ENCODE measurements around the gene TP53BP2.
A peak's percentile ranks its signal among the peaks of the same experiment; 100 is the strongest.
"Not testable (repeated sequence)": the region's sequence is repeated elsewhere in the genome, so short reads cannot be mapped to it uniquely, and the experiment has no call there.

TP53BP2 gene

DNA sequence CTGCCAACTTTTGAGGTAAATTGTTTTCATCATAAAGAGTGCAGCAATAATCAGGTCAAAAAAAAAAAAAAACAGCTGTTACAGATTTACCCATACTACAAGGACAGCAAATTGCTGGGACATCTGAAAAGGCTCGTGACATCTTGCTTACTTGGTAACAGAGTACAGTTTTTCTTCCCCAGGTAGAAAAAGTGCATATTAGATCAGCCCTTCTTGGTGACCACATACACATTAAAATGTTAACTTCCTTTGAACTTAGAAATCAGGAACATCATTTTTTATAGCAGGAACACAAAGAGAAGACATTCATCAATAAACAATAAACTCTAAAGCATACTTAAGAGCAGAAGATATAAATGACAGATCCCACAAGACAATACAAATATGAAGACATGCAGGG is 16.1 kb downstream of the TP53BP2 start:
- DNase-seq, result no peak

DNA sequence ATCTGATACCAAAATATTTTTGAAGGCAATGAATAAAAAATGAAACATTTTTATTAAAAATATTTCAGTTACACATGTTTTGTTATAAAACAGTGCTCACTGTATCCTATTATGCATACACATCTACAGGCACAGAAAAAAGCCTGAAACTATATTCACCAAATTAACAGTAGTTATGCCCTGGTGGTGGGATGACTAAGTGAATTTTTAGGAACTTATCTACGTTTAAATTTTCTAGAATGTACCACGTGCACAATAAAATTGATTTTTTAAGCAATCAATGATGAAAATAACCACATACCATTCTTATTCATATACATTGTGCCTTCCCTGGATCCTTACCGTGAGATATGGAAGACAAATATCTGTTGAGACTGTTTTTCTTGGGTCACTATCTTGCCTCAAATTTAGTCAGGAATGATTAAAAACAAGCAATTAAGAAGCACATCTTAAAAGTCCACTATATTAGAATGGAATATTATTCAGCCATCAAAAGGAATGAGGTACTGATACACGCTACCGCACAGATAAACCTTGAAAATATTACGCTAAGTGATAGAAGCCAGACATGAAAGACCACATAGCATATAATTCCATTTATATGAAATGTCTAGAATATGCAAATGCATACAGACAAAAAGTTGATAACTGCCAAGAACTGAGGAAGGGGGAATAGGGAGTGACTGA is 17.4 kb downstream of the TP53BP2 start:
- no peak for DNase-seq

DNA sequence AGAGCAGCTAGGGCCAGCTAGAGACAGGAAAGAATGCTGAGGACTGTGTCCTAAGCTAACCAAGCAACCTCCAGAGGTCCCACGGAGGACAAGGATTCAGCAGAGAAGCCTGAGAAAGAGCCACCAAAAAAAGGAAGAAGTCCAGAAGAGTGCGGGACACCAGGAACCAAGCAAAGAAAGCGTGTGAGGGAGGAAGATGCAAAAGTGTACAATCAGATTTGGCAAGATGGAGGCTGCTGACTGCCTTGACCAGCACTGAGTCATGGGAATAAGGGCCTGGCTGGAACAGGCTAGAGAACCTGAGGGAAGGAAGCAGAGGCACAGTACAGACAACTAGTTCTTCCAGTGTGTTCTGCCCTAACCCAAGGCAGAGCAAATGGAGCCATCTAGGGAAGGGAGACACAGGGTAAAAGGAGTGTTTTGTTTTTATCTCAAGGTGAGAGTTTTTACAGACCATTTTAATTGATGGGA is 18.5 kb downstream of the TP53BP2 start:
- peak; percentile 19 for DNase-seq

DNA sequence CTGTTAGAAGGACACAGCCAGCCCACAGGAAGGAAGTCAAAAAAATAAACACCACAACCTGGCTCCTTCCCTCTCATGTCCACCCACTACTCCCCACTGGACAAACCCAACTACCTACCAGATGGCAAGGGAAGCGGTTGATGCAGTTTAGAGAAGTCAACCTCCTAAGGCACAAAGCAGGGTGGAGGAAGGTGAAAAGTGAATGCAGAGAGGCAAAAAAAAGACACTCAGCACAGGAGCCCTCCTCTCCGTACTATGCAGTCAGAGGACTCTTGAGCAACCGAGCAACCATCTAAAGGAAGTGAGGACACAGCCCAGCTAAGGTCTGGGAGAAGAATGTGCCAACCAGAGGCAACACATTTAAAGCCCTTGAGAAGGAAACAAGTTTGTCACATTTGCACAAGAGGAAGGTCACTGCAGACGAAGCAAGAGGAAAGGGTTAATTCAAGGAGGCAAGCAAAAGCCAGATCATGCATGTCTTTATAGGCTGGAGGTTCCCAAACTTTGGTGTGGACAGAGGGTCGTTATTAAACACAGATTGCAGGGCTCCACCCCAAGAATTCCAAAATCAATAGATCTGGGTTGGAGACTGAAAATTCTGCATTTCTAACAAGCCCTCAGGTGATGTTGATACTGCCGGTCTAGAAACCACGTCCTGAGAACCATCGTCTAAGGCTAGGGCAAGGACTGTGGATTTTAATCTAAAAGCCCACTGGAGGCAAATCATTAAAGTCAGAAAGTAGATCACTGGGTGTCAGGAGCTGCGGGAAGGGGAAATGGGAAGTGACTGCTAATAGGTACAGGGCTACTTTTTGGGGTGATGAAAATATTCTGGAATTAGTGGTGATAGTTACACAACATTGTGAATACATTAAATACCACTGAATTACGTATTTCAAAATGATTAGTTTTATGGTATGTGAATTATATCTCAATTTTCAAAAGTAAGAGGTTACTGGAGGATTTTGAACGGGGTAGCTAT is 19.7 kb downstream of the TP53BP2 start:
- no peak for DNase-seq

- no peak for DNase-seq
Measured at GRCh38 chr1:223824712-223825111, 21.0 kb downstream of the TP53BP2 start.

- DNase-seq, result no peak
Measured at GRCh38 chr1:223824287-223824686, 21.5 kb downstream of the TP53BP2 start.

DNA sequence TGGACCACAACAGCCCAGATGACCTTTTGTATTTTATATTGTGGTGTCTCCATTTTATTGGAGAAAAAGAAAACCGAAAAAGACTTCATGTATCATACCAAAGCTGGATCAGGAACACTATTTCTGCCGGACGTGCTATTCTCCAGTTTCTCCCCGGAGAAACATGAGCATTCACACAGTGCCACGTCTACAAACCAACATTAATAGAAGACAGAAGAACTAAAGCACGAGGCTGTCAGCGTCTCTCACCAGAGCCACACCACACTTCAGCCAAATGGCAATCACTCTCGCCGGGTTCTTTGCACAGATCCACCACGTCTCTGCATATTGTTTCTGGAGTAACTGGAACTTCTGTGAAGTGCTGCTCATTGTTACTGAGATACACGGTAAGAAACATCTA is 24.8 kb downstream of the TP53BP2 start:
- DNase-seq, result no peak

DNA sequence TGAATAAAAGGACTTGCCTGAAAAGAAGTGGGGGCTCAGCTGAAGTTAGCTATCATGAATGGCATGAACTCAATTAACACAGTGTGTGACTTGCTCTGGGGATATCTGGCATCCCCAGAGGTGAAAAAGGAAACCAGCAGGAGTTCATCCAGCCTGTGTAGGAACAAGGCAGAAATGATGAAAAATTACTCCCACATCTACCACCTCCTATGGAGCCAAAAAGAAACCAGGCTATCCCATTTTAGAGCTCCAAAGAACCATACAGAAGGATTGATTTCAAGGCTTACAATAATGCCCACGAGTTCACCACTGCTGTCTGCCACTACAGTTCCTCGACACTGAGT is 25.3 kb downstream of the TP53BP2 start:
- no peak for DNase-seq

DNA sequence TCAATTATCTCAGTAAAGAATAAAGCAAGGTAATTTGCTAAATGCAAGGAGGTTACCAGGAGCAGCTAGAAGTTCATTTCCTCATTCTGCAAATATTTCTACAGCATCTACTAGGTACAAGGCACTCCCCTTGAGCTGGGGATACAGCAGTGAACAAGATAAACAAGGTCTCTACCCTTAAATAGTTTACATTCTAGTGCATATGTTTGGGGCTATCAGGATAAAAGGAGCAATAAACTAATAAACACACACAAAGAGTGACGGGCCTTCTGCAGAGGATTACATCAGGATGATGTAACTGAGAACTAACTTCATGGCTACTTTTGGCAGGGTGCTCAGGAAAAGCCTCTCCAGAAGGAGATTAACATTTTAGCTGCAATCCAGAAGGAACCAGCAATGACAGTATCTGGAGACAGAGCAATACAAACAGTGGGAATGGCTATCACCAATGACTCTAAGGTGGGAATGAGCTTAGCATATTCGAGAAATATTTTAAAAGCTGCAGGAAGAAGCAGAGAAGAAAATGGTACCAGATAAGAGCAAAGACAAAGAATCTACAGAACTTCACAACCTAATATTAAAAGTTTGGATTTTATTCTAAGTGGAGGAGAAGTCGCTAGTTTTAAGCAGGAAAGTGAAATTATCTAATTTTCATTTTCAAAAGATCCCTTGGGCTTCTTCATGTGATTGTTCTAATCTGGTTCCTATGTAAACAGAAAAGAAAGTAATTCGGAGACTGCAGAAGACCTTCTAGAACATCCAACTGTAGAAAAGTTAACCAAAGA is 25.8 kb downstream of the TP53BP2 start:
- DNase-seq, result peak; percentile 68

DNA sequence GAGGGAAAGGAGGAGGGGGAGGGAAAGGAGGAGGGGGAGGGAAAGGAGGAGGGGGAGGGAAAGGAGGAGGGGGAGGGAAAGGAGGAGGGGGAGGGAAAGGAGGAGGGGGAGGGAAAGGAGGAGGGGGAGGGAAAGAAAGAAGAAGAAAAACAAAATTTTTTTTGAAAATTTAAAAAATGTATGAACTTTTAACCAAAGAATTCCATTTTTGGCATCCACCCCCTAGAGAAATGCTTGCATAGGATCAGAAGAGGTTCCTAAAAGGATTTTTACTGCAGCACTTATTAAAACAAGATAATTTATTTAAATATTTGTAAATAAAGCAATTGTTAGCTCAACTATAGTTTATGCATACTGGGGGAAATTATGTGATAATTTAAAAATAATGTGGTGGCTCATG is 28.5 kb downstream of the TP53BP2 start:
- DNase-seq, result not testable (repeated sequence)

DNA sequence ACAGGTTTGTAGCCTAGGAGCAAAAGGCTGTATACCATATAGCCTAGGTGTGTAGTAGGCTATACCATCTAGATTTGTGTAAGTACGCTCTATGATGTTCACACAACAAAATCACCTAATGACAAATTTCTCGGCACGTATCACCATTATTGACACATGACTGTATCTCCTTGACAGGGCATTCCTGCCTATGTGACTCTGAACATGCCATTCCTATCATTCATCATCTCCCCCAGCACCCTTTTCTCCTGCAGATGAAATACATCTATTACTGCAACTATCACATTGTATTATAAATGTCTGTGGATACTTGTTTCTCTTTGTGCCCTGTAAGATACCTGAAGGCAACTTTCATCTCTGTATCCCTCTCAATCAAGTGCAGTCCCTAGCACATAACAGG is 29.9 kb downstream of the TP53BP2 start:
- DNase-seq, result no peak

DNA sequence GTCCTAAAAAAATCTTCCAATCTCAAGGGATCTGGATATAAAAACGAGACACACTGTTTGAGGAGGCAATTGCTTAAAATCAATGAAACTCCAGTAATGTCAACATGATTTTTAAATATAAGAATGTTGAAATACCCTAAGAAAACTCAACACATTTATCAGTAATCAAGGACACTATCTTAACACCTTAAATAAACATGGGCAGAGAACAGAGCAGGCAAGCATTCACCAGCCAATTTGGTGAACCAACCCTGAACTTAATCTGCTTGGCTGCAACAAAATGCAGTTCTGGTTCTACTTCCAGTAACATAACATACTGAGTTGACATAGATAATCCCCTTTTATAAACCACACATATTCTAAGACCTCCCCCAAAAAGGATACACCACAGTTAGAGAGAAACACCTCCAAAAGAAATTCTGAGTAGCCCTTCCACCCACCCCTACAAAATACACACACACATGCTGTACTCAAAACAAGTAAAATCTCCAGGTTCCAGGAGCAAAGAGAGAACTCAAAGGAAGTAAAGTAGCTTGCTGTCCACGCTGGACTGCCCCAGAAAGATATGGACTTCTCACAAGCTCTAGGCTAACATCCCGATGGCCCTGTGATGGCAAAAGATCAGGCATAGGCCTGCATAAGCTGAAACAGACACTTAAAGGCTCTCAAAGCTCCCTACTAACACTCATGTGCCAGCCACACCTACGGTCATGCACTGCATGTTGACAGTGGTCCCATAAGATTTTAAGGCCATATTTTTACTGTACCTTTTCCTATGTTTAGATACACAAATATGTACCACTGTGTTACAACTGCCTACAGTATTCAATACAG is 30.5 kb downstream of the TP53BP2 start:
- no peak for DNase-seq

GRCh38 chr1:223813645-223814044 is 32.1 kb downstream of the TP53BP2 start:
- DNase-seq, result no peak

- no peak for DNase-seq
Measured at GRCh38 chr1:223811634-223812101, 34.1 kb downstream of the TP53BP2 start.

- no peak for DNase-seq
Measured at GRCh38 chr1:223810586-223810985, 35.2 kb downstream of the TP53BP2 start.

GRCh38 chr1:223809905-223810304 is 35.8 kb downstream of the TP53BP2 start:
- DNase-seq, result peak; percentile 10

DNA sequence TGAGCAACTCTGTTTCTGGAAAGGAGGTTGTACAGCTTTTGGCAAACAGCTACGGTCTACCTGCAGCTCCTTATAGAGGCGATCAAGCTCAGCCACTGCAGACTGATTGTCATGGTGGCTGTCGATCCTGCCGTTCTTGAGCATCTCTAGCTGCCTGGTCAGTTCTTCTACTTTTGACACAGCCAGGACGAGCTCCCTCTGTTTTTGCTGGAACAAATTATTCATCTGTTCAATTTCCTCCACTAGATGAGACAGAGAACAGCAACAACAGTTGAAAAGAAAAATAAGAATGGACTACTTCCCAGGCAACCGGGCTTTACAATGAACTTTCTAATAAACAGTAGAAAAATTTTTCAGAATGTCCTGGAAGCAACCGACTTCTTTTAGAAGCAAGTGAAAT is 42.5 kb downstream of the TP53BP2 start:
- DNase-seq, result no peak

- no peak for DNase-seq
Measured at GRCh38 chr1:223802602-223803001, 43.1 kb downstream of the TP53BP2 start.

DNA sequence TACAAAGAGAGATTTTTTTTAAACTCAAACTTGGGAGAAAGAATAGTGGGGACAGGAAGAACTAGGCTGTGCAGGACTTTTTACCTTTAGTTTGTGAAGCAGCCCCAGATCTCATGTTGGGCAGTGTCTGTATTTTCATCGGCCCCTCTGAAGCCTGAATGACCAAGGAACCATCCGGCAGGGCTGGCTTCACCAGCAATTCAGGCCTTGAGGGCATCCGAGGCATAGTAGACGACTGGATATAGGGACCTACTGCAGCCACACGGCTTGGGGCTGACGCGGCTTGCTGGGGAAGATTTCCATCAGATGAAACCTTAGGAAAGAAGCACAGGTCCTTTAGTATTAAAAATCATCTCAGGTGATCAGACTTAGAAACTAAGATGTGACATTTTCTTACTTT is 43.7 kb downstream of the TP53BP2 start:
- DNase-seq, result no peak

DNA sequence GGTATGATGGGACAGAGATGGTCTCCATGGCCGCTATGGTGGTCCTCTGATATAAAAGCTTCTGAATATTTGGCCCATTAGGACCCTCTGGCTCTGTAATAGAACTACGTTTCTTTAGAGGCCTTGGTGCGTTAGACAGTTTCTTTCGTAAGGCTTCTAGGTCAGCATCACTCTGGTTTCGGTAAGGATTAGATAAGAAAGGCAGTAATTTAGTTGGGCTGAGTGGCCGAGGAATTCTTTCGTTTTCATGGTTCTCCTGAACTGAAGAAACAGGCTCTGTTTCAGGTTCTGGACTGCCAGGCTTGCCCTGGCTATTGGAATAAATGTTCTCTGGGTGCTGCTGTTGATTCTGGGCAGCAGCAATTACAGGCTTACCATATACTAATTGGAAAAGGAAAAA is 49.5 kb downstream of the TP53BP2 start:
- no peak for DNase-seq

DNA sequence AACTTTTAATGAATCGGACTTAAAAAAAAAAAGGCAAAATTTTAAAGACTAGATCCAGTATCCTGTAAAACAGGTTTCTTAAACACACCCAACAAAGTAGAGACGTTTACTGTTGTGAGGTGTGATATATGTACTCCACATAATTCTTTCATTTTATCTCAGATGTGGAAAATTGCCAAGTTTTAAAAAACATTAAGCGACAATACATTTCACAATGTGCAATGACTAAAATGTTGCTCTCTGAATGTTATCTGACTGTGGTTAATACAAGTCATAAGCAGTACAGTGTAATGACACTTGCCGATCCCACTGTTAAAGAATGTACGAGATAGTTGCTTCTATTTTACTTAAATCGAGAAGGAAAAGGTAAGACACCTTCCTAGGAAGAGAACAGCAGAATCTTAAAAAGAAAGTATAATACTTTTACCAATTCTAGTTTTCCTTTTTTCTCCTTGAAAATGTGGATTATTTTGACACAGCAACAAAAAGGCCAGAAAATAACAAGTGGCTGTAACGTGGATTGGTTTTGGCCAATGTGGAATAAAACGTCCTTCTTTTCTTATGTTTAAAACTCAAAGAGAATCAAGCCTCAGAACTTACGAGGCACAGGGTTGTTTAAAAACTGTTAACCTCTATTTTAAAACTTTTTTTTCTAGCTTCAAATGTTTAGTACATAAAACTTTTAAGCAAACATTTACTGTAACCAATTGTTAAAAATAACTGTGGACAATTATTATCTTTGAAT is 51.4 kb downstream of the TP53BP2 start:
- no peak for DNase-seq

DNA sequence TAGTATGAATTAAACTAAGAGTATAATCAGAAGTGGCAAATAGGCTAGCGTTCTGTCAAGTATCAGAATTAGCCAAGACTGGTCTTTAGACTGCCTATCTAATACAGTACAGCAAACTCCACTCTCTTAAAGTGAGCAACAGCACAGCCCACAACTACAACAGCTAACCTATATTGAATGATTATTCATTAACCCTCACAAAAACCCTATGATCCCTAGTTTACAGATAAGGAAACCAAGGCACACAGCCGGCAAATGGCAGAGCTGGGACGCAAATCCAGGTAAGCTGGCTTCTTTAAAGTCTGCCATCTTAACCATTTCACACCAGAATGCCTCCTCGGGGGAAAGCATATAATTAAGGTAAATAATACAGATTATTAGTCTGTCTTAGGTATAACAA is 52.0 kb downstream of the TP53BP2 start:
- no peak for DNase-seq

Data from NCI-H226 (cell line).